ENCODE data around the gene ARVCF. TPM values are rescaled to one million over a fixed set of nuclear protein-coding genes. Genes with fewer than 3 reads are reported as not detected.
A peak's percentile ranks its signal among the peaks of the same experiment; 100 is the strongest.

ARVCF gene
- total RNA-seq, 2 experiments from 2014 or later: 0.86 to 1.4 TPM

GRCh38 chr22:19990609-19991394 lies 25.8 kb downstream of the ARVCF start:
- H3K36me3 Mint-ChIP-seq (ENCODE audit: low read depth): no peaks in the 10 kb centered on the region

GRCh38 chr22:19990188-19990587 lies 26.4 kb downstream of the ARVCF start:
- Mint-ChIP-seq H3K27ac (no peak overlapping the region), H3K27me3 (ENCODE audit: low read depth) (no peaks in the 10 kb centered on the region), H3K36me3 (ENCODE audit: low read depth) (no peaks in the 10 kb centered on the region), H3K9me3 (ENCODE audit: insufficient read depth) (no peaks in the 10 kb centered on the region), H3K4me3 (no peak overlapping the region), H3K4me1 (ENCODE audit: low read depth) (peaks cover 3% of the 10 kb centered on the region)
- DNase-seq (no peak), ATAC-seq (no peak)
- POLR2A ChIA-PET: no interaction called here
- CTCF ChIA-PET: no interaction called here

More at GRCh38 chr22:19990609-19991394, 25.8 kb downstream of the ARVCF start:
- CTCF ChIA-PET: no interaction called here
- Mint-ChIP-seq H3K4me3 (no peak overlapping the region), H3K27me3 (ENCODE audit: low read depth) (no peaks in the 10 kb centered on the region), H3K9me3 (ENCODE audit: insufficient read depth) (no peaks in the 10 kb centered on the region), H3K4me1 (ENCODE audit: low read depth) (peaks cover 3% of the 10 kb centered on the region), H3K27ac (no peak overlapping the region)
- DNase-seq (no peak), ATAC-seq (no peak)
- POLR2A ChIA-PET: no interaction called here

DNA sequence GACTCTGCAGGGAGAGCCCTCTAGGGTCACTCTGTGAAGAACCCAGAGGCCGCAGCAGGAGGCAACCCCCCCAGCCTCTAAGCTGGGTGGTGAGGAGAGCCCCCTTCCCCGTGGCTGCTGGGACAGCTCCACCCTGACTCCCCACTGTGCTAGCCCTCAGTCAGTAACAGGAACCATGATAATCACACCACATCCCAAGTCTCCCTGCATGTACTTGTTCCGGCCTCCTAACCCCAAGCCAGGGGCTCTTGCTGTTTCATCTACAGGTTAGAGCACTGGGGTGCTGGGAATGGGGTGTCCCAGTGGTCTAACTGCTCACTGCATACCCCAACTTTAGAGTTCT lies 26.9 kb downstream of the ARVCF start:
- CTCF ChIA-PET: no interaction called here
- DNase-seq: no peak
- peaks cover 3% of the 10 kb centered on the region for H3K4me1 Mint-ChIP-seq (ENCODE audit: low read depth)
- H3K27ac Mint-ChIP-seq: no peak overlapping the region
- no peaks in the 10 kb centered on the region for H3K9me3 Mint-ChIP-seq (ENCODE audit: insufficient read depth)
- POLR2A ChIA-PET: interaction anchor here (0.8 kb wide), 1 partner anchor 203 kb away, joined by 3 read pairs; no protein-coding TSS in a partner anchor
- H3K36me3 Mint-ChIP-seq (ENCODE audit: low read depth): no peaks in the 10 kb centered on the region
- no peak for ATAC-seq
- no peak overlapping the region for H3K4me3 Mint-ChIP-seq
- no peaks in the 10 kb centered on the region for H3K27me3 Mint-ChIP-seq (ENCODE audit: low read depth)

DNA sequence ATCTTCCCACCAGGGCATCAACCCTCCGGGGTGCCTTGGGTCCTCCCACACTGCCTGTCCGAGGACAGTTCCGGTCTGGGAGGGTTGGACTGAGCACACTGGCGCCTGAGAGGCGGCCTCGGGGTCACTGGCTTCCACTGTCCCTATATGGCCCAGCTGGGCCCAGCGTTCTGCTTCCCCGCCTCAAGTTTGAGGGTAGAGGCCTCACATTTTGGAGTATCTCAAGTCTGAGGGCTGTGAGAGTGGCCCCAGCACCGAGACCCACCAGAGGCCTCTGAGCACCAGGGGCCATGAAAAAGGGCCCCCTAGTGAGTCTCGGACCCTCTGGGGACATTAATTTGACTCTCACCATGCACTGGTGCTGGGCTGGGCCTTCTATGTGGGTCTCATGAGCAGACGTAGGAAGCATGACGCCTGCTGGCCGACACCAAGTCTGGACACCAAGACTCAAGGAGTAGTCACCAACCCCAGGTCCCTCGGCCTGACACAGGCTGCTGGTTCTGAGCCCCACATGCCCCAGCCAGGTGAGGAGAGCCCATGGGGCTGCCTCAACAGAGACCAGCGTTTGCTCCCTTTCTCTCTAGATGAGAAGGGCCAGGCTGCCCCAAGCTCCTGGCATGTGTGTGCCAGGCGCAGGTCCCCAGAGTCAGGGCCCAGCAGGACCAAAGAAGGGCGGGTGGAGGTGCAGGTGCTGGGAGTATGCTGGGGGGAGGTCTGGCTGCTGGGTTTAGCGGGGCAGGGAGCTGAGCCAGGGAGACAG lies 27.5 kb downstream of the ARVCF start:
- Mint-ChIP-seq H3K27me3 (ENCODE audit: low read depth) (no peaks in the 10 kb centered on the region), H3K27ac (no peak overlapping the region), H3K4me1 (ENCODE audit: low read depth) (peaks cover 3% of the 10 kb centered on the region), H3K9me3 (ENCODE audit: insufficient read depth) (no peaks in the 10 kb centered on the region), H3K4me3 (no peak overlapping the region), H3K36me3 (ENCODE audit: low read depth) (no peaks in the 10 kb centered on the region)
- POLR2A ChIA-PET: interaction anchor here (0.7 to 0.8 kb wide), 2 partner anchors 24 to 203 kb away, joined by 3 read pairs; no protein-coding TSS in a partner anchor
- ATAC-seq (no peak), DNase-seq (no peak)
- CTCF ChIA-PET: no interaction called here

DNA sequence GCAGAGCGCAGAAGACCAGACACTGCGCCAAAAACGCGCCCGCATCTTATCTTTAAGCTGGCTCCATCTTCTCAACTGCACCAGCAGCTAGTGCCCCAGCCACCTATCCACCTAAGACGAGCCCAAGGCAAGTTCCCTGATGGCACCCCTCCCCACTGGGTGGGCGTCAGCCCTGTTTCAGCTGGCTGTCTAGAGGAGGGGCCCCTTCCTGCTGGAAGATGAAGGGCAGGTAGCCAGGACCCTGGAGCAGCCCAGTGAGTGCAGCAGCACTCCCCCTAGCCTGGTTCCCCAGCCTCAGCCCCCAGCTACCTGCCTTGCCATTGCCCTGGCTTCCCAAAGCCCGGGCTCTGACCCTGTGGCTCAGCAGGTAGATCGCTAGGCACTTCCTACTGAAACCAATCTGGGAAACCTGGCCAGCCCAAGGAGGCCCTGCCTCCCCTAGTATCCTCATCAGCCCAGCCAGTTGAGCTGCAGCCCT lies 28.3 kb downstream of the ARVCF start:
- Mint-ChIP-seq H3K9me3 (ENCODE audit: insufficient read depth) (no peaks in the 10 kb centered on the region), H3K27ac (no peak overlapping the region), H3K4me3 (no peak overlapping the region), H3K36me3 (ENCODE audit: low read depth) (no peaks in the 10 kb centered on the region), H3K4me1 (ENCODE audit: low read depth) (peaks cover 3% of the 10 kb centered on the region), H3K27me3 (ENCODE audit: low read depth) (no peaks in the 10 kb centered on the region)
- POLR2A ChIA-PET: interaction anchor here (0.7 kb wide), 1 partner anchor 25 kb away, joined by 3 read pairs; no protein-coding TSS in a partner anchor
- no peak for DNase-seq
- ATAC-seq: no peak
- CTCF ChIA-PET: no interaction called here

DNA sequence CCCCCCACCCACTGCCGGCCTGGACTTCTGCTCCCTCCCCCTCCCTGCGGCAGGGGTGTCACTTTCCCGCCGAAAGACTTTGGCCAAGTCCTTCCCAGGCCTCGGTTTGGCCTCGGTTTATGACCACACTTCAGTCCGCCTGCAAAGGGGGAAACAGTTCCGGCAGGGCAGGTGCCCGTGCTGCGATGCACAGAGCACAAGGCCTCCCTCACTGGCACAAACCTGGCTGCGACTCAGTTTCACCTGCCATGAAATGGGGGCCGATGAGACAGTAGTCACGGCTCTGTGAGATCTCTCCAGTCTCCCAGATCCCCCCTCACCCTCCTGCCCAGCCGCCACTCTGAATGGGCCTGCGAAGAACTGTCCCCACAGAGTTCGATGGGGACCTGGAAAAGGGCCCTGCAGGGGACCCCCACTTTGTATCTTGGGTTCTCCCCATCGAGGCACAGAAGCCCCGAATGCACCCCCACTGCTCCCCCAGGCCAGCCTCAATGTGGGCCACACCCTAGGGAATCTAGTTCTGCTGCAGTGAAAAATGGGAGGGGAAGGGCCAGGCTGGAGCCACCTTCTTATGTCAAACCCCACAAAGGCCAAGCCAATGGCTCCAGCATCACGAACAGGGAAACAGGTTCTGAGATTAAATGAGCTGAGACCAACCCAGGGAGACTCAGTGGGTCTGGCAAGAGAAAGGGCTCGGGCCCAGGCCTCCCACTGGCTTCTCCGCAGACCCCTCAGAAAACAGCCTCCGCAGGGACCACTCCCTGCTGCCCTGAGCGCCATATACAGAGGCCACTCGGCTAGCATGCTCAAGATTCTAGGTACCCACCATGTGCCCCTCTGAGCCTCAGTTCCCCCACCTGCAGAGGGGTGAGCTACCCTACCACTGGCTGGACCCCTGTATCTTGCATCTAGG lies 29.0 kb downstream of the ARVCF start:
- ATAC-seq (no peak), DNase-seq (no peak)
- Mint-ChIP-seq H3K27me3 (ENCODE audit: low read depth) (no peaks in the 10 kb centered on the region), H3K27ac (no peak overlapping the region), H3K4me3 (no peak overlapping the region), H3K36me3 (ENCODE audit: low read depth) (no peaks in the 10 kb centered on the region), H3K4me1 (ENCODE audit: low read depth) (peaks cover 3% of the 10 kb centered on the region), H3K9me3 (ENCODE audit: insufficient read depth) (no peaks in the 10 kb centered on the region)
- POLR2A ChIA-PET: no interaction called here
- CTCF ChIA-PET: no interaction called here

DNA sequence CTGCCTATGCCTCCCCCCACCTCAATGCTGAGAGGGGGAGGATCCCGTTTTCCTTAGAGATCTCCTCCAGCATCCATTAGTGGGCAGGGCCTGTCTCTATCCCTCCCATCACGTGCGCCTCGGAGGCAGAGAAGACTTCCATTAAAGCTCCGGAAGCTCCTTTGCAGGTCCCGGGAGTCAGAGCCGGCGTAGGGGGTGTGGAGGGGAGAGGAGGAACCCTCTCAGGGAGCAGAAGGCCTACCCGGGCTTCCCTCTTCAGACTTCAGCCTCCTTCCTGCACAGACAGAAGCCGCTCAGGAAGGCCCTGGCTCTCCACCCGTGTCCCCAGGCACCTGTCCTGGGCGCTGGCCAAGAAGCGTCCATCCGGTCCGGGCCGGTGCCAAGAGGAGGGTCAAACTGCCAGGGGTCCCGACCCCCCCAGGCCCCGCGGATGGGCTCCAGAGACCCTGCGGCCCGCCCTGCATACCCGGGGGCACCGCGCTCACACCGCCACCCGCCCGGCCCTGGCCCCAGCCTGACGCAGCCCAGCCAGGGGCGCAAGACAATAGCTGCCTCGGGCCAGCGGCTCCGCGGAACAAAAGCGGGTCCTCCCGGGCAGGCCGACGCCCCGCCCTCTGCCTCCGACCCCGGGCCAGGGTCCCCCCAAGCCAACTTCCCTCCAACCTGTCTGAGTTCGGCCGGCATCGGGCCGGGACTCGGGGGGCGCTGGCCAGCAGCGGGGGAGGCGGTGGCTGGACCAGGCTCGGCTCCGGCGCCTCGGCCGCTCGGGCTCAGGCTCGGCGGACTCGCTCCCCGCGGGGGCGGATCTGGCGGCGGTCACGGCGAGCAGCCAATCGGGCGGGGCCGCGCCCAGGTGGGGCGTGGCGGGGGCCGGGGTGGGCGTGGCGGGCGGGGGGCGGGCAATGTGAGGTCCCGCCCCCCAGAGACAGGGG lies 29.9 kb downstream of the ARVCF start:
- Mint-ChIP-seq H3K4me1 (ENCODE audit: low read depth) (peaks cover 3% of the 10 kb centered on the region), H3K27me3 (ENCODE audit: low read depth) (no peaks in the 10 kb centered on the region), H3K9me3 (ENCODE audit: insufficient read depth) (no peaks in the 10 kb centered on the region), H3K27ac (no peak overlapping the region), H3K4me3 (peak overlapping the region; percentile 15), H3K36me3 (ENCODE audit: low read depth) (no peaks in the 10 kb centered on the region)
- DNase-seq: peak; percentile 72
- CTCF ChIA-PET: no interaction called here
- POLR2A ChIA-PET: interaction anchor here (0.6 kb wide), 2 partner anchors 17 to 879 kb away, joined by 3 to 4 read pairs; no protein-coding TSS in a partner anchor
- peak; percentile 91 for ATAC-seq

DNA sequence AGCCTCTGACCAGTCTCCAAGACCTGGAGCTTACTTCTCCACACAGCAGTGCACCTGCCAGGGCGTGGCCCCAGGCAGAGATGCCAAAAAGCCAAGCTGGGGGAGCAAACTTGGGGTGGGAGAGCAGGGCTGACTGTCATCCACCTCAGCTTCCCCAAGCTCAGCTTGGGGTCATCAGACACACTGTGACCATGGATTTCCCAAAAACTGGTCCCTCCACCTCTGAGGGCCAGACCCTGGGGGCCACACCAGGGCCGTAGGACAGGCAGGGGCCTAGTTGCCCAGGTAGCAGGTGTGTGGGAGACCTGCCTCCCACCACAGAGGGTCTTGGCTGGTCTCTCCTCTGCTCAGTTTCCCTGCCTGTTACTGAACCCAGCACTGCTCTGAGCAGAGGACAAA lies 30.6 kb downstream of the ARVCF start:
- ChIA-PET POLR2A (interaction anchor here (0.6 kb wide), 1 partner anchor 879 kb away, joined by 4 read pairs; no protein-coding TSS in a partner anchor), CTCF (no interaction called here)
- peak overlapping the region; percentile 15 for H3K4me3 Mint-ChIP-seq
- H3K27me3 Mint-ChIP-seq (ENCODE audit: low read depth): no peaks in the 10 kb centered on the region
- ATAC-seq (no peak), DNase-seq (no peak)
- no peaks in the 10 kb centered on the region for H3K36me3 Mint-ChIP-seq (ENCODE audit: low read depth)
- H3K9me3 Mint-ChIP-seq (ENCODE audit: insufficient read depth): no peaks in the 10 kb centered on the region
- no peak overlapping the region for H3K27ac Mint-ChIP-seq
- peaks cover 3% of the 10 kb centered on the region for H3K4me1 Mint-ChIP-seq (ENCODE audit: low read depth)

DNA sequence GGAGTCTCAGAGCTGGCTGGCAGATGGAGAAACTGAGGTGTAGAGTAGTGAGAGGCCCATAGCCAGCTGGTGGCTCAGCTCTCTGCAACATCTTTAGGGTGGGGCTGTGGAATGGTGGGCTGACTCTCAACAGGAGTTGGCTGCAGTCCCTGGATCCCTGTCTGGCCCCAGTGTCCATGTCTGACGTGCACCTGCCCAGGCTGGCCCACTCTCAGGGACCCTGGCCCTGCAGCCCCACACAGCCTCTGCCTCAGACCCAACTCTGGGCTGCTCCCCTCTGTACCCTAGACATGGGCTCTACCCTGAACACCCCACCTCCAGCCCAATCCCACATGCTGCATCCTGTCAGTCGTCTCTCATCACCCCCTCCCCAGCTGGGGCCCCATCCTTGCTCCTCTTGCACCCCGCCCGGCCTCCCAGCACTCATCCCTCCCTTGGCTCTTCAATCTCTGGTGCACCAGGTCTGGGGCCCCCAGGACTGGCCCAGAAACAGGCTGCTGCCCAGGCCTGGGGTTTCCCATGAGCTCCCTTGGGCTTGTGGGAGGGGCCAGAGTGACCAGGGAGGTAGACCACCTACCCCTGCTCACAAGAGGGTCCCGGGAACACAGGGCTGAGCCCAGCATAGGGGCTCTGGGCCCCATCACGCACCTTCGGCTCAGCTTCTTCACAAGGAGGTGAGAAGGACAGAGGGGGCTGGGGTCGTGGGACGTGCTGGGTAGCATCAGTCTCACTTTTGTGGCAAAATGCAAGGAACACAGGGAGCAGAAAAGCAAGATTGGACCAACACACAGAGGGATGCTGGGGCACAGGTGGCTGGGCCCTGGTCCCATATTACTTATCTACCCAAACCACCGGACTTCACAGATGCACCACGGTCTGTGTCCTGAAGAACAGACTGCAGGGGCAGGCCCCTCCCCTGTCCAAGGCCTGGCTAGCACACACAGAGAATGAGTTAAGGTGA lies 31.5 kb downstream of the ARVCF start:
- Mint-ChIP-seq H3K4me1 (ENCODE audit: low read depth) (peaks cover 3% of the 10 kb centered on the region), H3K36me3 (ENCODE audit: low read depth) (no peaks in the 10 kb centered on the region), H3K9me3 (ENCODE audit: insufficient read depth) (no peaks in the 10 kb centered on the region), H3K27me3 (ENCODE audit: low read depth) (no peaks in the 10 kb centered on the region), H3K4me3 (no peak overlapping the region), H3K27ac (no peak overlapping the region)
- DNase-seq (no peak), ATAC-seq (no peak)
- POLR2A ChIA-PET: interaction anchor here (0.5 kb wide), 1 partner anchor 1907 kb away, joined by 4 read pairs; the partner anchor contains the start of gene PEX26
- CTCF ChIA-PET: interaction anchor here (2.0 kb wide), 1 partner anchor 144 kb away, joined by 7 read pairs; no protein-coding TSS in a partner anchor

- CTCF ChIA-PET: interaction anchor here (2.0 kb wide), 1 partner anchor 145 kb away, joined by 7 read pairs; no protein-coding TSS in a partner anchor
- Mint-ChIP-seq H3K4me3 (no peak overlapping the region), H3K27me3 (ENCODE audit: low read depth) (no peaks in the 10 kb centered on the region), H3K4me1 (ENCODE audit: low read depth) (peaks cover 3% of the 10 kb centered on the region), H3K27ac (no peak overlapping the region), H3K9me3 (ENCODE audit: insufficient read depth) (no peaks in the 10 kb centered on the region), H3K36me3 (ENCODE audit: low read depth) (no peaks in the 10 kb centered on the region)
- POLR2A ChIA-PET: interaction anchor here (0.7 to 1.3 kb wide), 3 partner anchors 10 to 395 kb away, joined by 3 read pairs; no protein-coding TSS in a partner anchor
- no peak for ATAC-seq
- no peak for DNase-seq
Observed at GRCh38 chr22:19984201-19984753, 32.3 kb downstream of the ARVCF start.

Data from activated CD8-positive, alpha-beta T cell treated with anti-CD3 and anti-CD28 coated beads, Interleukin-2, amount 10 ng/mL, durations not matched to agents 7 days and 5 days (primary cell).